AG04450 (cell line): Measurements from ENCODE around the gene ZNF532. TPM values are rescaled to one million over a fixed set of nuclear protein-coding genes. Genes with fewer than 3 reads are reported as not detected.

Experiments
- CTCF ChIA-PET: fragments of 300-600, 350-600 bp; formaldehyde crosslinking; extraction: SDS; loops from one replicate; lab custom pipeline; 2022; ENCODE audit warnings: antibody characterized with exemption, inconsistent platforms; lab: Charles Lee
- POLR2A ChIA-PET: fragments of 350-600 bp; formaldehyde crosslinking; extraction: SDS; loops from one replicate; lab custom pipeline; 2021; ENCODE audit warnings: antibody characterized with exemption, inconsistent platforms; lab: Yijun Ruan, JAX
- DNase-seq: peaks from one replicate; pipeline ENCODE4 v3.0.0-alpha.2; 2011; ENCODE audit warnings: low read depth, low spot score
- H3K27ac ChIP-seq: one replicate; pipeline ENCODE4 v1.5.1; 2012; ENCODE audit warnings: low read depth, low read length, control low read depth
- H3K27me3 ChIP-seq: one replicate; pipeline ENCODE4 v1.6.0; 2012; ENCODE audit warnings: low read length; ENCODE audit not compliant: control insufficient read depth, insufficient read depth
- H3K4me3 ChIP-seq: 2 replicates; pipeline ENCODE4 v1.5.1; 2011; ENCODE audit warnings: mild to moderate bottlenecking, low read depth, low read length, control low read depth
- H3K9me3 ChIP-seq: 2 replicates; pipeline ENCODE4 v1.5.1; 2012; ENCODE audit warnings: low read length; ENCODE audit not compliant: control insufficient read depth, insufficient read depth
- polyA plus RNA-seq: library from polyadenylated mRNA; depleted of rRNA; stranded (reverse); fragments of >200 nt; gene quantifications from 2 replicates; pipeline ENCODE4 v1.2.3, GENCODE V29; 2011
- TF ChIP-seq, protein P1 (sequence below): IDR thresholded peaks from 2 replicates; pipeline ENCODE4 v1.5.1; 2011; ENCODE audit warnings: low read depth, low read length, control low read depth, inconsistent platforms

ZNF532 gene
- polyA plus RNA-seq, 1 experiment, result 69.7 TPM

DNA sequence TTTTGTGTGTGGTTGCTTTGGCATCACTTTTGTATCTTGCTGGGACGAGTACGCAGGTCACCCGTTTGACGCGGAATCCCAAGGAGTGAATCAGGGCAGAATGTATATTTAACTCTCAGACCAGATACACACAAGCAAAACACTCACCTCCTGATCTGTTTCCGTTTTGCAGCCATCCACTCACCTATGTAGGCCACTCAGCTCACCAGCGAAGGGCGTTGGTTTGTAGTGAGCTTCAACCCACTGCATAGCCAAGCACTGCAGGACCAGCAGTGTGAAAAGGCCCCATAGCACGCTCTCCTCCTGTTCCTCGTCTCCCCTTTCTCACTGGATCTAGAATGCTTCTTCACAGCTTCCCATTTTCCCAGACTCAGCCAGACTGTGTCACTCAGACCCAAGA lies 58.3 kb downstream of the ZNF532 start:
- CTCF ChIA-PET, result no interaction called here
- TF ChIP-seq, protein P1, sequence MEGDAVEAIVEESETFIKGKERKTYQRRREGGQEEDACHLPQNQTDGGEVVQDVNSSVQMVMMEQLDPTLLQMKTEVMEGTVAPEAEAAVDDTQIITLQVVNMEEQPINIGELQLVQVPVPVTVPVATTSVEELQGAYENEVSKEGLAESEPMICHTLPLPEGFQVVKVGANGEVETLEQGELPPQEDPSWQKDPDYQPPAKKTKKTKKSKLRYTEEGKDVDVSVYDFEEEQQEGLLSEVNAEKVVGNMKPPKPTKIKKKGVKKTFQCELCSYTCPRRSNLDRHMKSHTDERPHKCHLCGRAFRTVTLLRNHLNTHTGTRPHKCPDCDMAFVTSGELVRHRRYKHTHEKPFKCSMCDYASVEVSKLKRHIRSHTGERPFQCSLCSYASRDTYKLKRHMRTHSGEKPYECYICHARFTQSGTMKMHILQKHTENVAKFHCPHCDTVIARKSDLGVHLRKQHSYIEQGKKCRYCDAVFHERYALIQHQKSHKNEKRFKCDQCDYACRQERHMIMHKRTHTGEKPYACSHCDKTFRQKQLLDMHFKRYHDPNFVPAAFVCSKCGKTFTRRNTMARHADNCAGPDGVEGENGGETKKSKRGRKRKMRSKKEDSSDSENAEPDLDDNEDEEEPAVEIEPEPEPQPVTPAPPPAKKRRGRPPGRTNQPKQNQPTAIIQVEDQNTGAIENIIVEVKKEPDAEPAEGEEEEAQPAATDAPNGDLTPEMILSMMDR, result no peak
- H3K27ac ChIP-seq, result no peak overlapping the region
- no peak overlapping the region for H3K4me3 ChIP-seq
- DNase-seq, result no peak
- H3K27me3 ChIP-seq, result no peaks in the 10 kb centered on the region
- POLR2A ChIA-PET, result no interaction called here
- peaks cover 6% of the 10 kb centered on the region; the same call in 1 of the 2 replicates for H3K9me3 ChIP-seq

GRCh38 chr18:58924473-58924872 lies 59.8 kb downstream of the ZNF532 start:
- H3K4me3 ChIP-seq, result no peak overlapping the region
- ChIA-PET CTCF (interaction anchor here (1.6 kb wide), 1 partner anchor 146 kb away, joined by 3 read pairs; no protein-coding TSS in a partner anchor), POLR2A (no interaction called here)
- no peaks in the 10 kb centered on the region for H3K27me3 ChIP-seq
- no peak for DNase-seq
- TF ChIP-seq, protein P1, result no peak
- peaks cover 6% of the 10 kb centered on the region; the same call in 1 of the 2 replicates for H3K9me3 ChIP-seq
- no peak overlapping the region for H3K27ac ChIP-seq

DNA sequence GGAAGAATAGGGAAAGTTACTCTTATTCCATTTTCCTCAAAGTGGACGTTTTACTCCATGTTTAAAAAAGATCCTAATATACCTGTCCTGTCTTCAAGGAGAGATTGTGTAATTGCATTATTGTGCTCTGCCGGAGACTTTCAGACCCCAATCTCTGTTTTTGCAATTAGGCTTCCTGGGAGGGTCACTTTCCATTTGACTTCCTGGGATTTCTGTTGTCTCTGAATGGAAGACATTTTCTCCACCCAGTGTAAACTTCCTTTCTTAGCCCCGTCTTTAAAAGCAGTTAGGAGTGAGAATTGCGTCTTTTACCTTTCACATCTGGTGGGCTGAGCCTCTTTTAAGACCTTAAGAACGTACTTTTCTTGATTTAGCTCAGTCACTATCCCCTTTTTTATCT lies 63.0 kb downstream of the ZNF532 start:
- no peaks in the 10 kb centered on the region for H3K27me3 ChIP-seq
- ChIA-PET POLR2A (no interaction called here), CTCF (no interaction called here)
- H3K4me3 ChIP-seq, result no peak overlapping the region
- TF ChIP-seq, protein P1, result no peak
- no peak overlapping the region for H3K27ac ChIP-seq
- no peak for DNase-seq
- H3K9me3 ChIP-seq, result peaks cover 6% of the 10 kb centered on the region; the same call in 1 of the 2 replicates

- no peak overlapping the region for H3K4me3 ChIP-seq
- ChIA-PET POLR2A (no interaction called here), CTCF (no interaction called here)
- DNase-seq, result no peak
- peaks cover 6% of the 10 kb centered on the region; the same call in 1 of the 2 replicates for H3K9me3 ChIP-seq
- TF ChIP-seq, protein P1, result no peak
- H3K27me3 ChIP-seq, result no peaks in the 10 kb centered on the region
- H3K27ac ChIP-seq, result no peak overlapping the region
These were observed 63.7 kb downstream of the ZNF532 start for GRCh38 chr18:58928386-58928785.

GRCh38 chr18:58929206-58929605 lies 64.5 kb downstream of the ZNF532 start:
- CTCF ChIA-PET, result interaction anchor here (1.3 kb wide), 1 partner anchor 9 kb away, joined by 4 read pairs; no protein-coding TSS in a partner anchor
- TF ChIP-seq, protein P1, result no peak
- no peak for DNase-seq
- H3K9me3 ChIP-seq, result peaks cover 4% of the 10 kb centered on the region; the same call in 1 of the 2 replicates
- no peak overlapping the region for H3K4me3 ChIP-seq
- no peak overlapping the region for H3K27ac ChIP-seq
- H3K27me3 ChIP-seq, result no peaks in the 10 kb centered on the region
- POLR2A ChIA-PET, result no interaction called here
